H7 (cell line): ENCODE data around the gene SGMS1. TPM values are rescaled to one million over a fixed set of nuclear protein-coding genes. Genes with fewer than 3 reads are reported as not detected.

Source experiments
- DNase-seq: peaks from one replicate; pipeline ENCODE4 v3.0.0; 2012
- H3K27me3 ChIP-seq: 2 replicates; pipeline ENCODE4 v1.6.0; 2011; ENCODE audit warnings: mild to moderate bottlenecking, low read length; ENCODE audit not compliant: control insufficient read depth, insufficient read depth
- H3K36me3 ChIP-seq: replicated peaks from 2 replicates; pipeline ENCODE4 v1.5.1; 2011; ENCODE audit warnings: low read length; ENCODE audit not compliant: control insufficient read depth, insufficient read depth
- H3K4me3 ChIP-seq: 2 replicates; pipeline ENCODE4 v1.5.1; 2011; ENCODE audit warnings: low read depth, mild to moderate bottlenecking, control low read depth, low read length, moderate library complexity; ENCODE audit not compliant: insufficient read depth
- total RNA-seq: library from RNA; depleted of rRNA; stranded (reverse); fragments of >200 nt; shearing (Covaris generic); gene quantifications from 2 replicates; pipeline ENCODE4 v1.2.3, GENCODE V29; 2014

SGMS1 gene
- total RNA-seq, 1 experiment from 2014 or later = 19.4 TPM

GRCh38 chr10:50316174-50316573 is 307.6 kb downstream of the SGMS1 start:
- Histone ChIP-seq H3K27me3 (no peaks in the 10 kb centered on the region), H3K36me3 (no peaks in the 10 kb centered on the region), H3K4me3 (no peak overlapping the region)
- no peak for DNase-seq

- no peaks in the 10 kb centered on the region for H3K36me3 ChIP-seq
- H3K27me3 ChIP-seq = no peaks in the 10 kb centered on the region
- no peak for DNase-seq
- no peak overlapping the region for H3K4me3 ChIP-seq
Observed at GRCh38 chr10:50315424-50315823, 308.3 kb downstream of the SGMS1 start.

GRCh38 chr10:50314169-50315071 is 309.3 kb downstream of the SGMS1 start:
- H3K4me3 ChIP-seq = no peak overlapping the region
- no peaks in the 10 kb centered on the region for H3K27me3 ChIP-seq
- no peaks in the 10 kb centered on the region for H3K36me3 ChIP-seq
- no peak for DNase-seq

GRCh38 chr10:50312464-50313437 is 311.0 kb downstream of the SGMS1 start:
- DNase-seq = no peak
- Histone ChIP-seq H3K36me3 (no peaks in the 10 kb centered on the region), H3K27me3 (no peaks in the 10 kb centered on the region), H3K4me3 (no peak overlapping the region)

- DNase-seq = peak; percentile 57
- Histone ChIP-seq H3K4me3 (no peak overlapping the region), H3K36me3 (no peaks in the 10 kb centered on the region), H3K27me3 (no peaks in the 10 kb centered on the region)
Observed at GRCh38 chr10:50310560-50311174, 313.1 kb downstream of the SGMS1 start.

- Histone ChIP-seq H3K36me3 (no peaks in the 10 kb centered on the region), H3K4me3 (no peak overlapping the region), H3K27me3 (no peaks in the 10 kb centered on the region)
- no peak for DNase-seq
Observed at GRCh38 chr10:50309342-50309741, 314.4 kb downstream of the SGMS1 start.

GRCh38 chr10:50304660-50305059 is 319.1 kb downstream of the SGMS1 start:
- H3K36me3 ChIP-seq = no peaks in the 10 kb centered on the region
- DNase-seq = no peak
- H3K4me3 ChIP-seq = no peak overlapping the region
- H3K27me3 ChIP-seq = no peaks in the 10 kb centered on the region

GRCh38 chr10:50299948-50300669 is 323.6 kb downstream of the SGMS1 start:
- H3K4me3 ChIP-seq = no peak overlapping the region
- H3K36me3 ChIP-seq = no peaks in the 10 kb centered on the region
- no peaks in the 10 kb centered on the region for H3K27me3 ChIP-seq
- DNase-seq = no peak

GRCh38 chr10:50295367-50295766 is 328.4 kb downstream of the SGMS1 start:
- no peaks in the 10 kb centered on the region for H3K27me3 ChIP-seq
- H3K36me3 ChIP-seq = no peaks in the 10 kb centered on the region
- DNase-seq = no peak
- no peak overlapping the region for H3K4me3 ChIP-seq

GRCh38 chr10:50294582-50294981 is 329.2 kb downstream of the SGMS1 start:
- no peak for DNase-seq
- H3K4me3 ChIP-seq = no peak overlapping the region
- H3K36me3 ChIP-seq = no peaks in the 10 kb centered on the region
- no peaks in the 10 kb centered on the region for H3K27me3 ChIP-seq

- DNase-seq = no peak
Observed at GRCh38 chr10:50293513-50294313, 330.0 kb downstream of the SGMS1 start.

GRCh38 chr10:50291261-50291850 is 332.4 kb downstream of the SGMS1 start:
- Histone ChIP-seq H3K36me3 (no peaks in the 10 kb centered on the region), H3K27me3 (no peaks in the 10 kb centered on the region), H3K4me3 (no peak overlapping the region)
- DNase-seq = peak; percentile 7

More at GRCh38 chr10:50293513-50294313, 330.0 kb downstream of the SGMS1 start:
- Histone ChIP-seq H3K4me3 (no peak overlapping the region), H3K27me3 (no peaks in the 10 kb centered on the region), H3K36me3 (no peaks in the 10 kb centered on the region)

GRCh38 chr10:50289196-50289595 is 334.6 kb downstream of the SGMS1 start:
- Histone ChIP-seq H3K4me3 (no peak overlapping the region), H3K27me3 (no peaks in the 10 kb centered on the region), H3K36me3 (no peaks in the 10 kb centered on the region)
- no peak for DNase-seq
